NCI-H748 treated with DMSO at 0.1 percent for 48 hours (cell line): ENCODE results near the gene NALCN.

Experiments used
- DNase-seq: peaks from one replicate; lab custom pipeline; 2025; lab: John Stamatoyannopoulos, UW

Gene NALCN

DNA sequence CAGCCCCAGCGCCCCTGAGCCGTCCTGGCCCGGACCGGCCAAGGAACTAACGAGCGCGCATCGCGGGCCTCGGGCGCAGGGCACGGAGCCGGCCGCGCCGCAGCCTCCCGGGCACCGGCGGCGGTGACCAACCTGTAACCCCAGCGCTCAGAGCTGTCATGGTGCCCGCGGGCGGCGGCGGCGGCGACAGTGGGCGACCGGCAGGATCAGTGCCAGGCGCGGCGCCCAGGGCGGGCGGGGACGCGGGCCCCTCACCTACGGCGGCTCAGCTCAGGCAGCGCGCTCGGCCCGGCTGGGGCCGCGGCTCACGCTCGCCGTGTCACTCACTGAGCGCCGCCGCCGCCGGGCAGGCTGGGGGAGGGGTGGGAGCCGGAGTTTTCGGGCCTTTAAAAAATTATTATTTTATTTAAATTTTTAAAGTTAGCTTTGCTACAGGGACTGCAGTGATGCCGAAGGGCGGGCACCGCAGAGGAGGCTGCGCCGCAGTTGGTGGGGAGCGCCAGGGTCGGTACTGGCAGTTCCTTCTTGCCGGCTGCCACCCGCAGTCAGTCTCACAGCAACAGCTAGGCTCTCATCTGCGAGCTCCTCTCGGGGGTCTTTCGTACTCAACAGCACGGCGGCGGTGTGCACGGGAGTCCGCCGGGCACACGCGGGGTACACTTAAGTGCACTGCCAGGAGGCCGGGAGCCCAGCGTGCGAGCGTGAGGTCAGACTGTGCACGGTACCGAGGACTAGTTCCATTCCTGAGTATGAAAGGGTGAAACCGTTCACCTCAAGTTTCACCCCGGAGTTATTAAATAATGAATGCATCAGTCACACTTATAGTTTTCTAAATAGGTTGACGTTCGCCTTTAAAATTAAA is at the start of gene NALCN:
NALCN (minus strand) TSS at position 328 of the 862 bp plus-strand sequence. CDS start 17,382 bp downstream, outside the sequence.
- peak; percentile 54 for DNase-seq

- no peak for DNase-seq
Measured at GRCh38 chr13:101465877-101466276, 49.6 kb upstream of the NALCN start.

DNA sequence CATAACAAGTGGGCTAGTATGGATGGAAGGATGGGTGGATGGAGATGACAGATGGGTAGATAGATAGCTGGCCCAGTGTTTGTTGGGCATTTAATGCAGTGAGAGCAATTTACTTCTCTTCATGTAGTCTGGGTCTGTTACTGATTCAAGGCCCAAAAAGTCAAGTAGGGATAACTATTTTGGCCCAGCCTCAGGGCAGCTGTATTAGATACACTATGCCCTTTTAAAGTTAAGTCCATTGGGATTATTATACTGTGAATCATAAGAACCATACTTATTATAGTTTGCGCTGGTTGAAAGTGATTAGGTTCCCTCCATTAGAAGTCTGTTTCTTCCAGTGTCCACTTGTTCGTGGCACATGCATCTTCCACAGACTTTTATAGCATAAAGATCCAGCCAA is 40.9 kb upstream of the NALCN start:
- DNase-seq, result no peak

DNA sequence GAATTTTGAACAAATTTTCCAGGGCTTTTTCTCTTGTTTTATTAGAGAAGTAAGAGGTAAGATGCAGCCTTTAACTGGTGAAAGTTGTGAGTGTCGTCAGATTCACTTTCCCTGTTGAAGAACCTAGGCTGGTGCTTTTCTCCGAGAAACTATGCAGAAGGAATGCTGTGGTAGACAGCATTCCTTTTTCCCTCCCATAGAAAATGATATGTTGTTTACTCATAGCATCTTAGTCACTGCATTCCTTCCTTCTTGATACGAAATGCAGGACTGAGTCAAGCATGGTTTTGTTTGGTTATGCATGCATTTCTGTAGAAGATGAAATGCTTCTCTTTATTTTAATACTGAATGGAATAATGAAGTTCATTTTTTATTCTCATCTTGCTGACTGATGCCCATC is 39.6 kb upstream of the NALCN start:
- no peak for DNase-seq

GRCh38 chr13:101454767-101455166 is 38.5 kb upstream of the NALCN start:
- no peak for DNase-seq

DNA sequence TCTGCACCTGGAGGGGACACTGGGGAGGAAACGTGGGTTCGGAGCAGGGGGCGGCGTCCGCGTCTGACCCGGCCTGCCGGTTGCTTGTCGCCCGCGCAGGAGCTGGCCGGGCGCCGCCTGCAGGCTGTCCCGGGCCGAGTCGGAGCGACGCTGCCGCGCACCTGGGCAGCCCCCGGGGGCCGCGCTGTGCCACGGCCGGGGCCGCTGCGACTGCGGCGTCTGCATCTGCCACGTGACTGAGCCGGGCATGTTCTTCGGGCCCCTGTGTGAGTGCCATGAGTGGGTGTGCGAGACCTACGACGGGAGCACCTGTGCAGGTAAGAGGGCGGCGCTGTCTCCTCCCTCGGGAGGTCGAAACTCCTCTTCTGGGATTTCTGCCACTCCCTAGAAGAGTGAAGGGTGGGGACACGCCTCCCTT is 37.5 kb upstream of the NALCN start:
- DNase-seq, result no peak

DNA sequence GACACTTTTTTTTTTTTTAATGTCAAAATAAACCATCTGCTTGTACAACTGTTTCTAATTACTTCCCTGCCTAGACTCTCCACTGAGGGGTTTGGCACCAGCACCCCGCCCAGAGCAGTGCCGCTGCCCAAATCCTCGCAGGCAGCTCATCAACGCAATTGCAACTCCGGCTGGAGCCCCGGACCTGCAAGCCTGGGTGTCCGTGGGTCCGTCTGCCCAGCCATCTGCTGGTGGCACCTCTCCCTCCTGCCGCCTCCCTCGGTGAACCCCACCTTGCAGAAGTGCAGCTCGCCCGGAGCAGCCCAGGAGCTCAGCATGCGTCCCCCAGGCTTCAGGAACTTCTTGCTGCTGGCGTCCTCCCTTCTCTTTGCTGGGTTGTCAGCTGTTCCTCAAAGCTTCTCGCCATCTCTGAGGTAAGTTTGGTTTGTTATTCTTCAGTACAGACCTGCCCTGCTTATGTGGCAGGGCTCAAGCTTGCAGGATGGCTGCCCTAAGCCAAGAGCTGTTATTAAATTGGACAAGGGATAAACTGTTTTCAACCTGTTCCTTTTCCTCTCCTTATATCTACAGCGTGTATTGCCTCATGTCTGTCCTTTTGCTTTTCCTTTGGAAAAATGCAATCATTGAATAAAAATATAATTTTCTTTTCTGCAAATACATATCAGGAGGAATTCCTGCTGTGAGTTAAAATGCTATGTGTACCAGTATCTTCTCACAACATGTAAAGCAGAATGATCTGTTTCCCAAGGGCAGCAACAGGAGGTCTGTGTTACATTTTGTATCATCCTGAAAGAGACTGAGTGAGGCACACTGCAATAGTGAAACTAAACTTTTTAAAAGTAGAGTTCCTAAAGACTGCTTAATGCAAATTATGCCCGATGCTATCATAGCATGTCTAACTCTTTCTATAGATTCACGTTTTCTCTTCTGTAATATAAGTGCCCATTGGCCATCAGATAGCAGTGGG is 36.5 kb upstream of the NALCN start, which contains the start of gene ITGBL1:
ITGBL1 (plus strand) TSS at position 157 of the 967 bp plus-strand sequence; CDS start at position 316, 159 bp downstream.
- no peak for DNase-seq

- DNase-seq, result no peak
Measured at GRCh38 chr13:101451641-101452040, 35.3 kb upstream of the NALCN start.

DNA sequence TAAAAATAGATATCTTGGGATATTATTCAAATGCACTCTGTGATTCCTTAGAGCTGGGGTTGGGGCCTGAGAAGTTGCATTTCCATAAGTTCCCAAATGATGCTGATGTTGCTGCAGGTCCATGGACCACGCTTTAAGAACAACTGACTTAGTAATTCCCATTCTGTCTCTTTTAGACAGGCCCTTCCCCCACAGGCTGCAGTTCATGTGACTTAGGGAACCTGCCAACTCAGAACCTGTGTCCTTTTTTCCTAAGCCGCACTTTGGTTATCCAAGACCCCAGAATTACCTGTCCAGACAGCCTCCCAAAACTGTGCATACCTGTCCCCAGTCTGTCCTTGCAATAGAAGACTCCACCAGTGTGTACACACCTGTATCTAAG is 34.4 kb upstream of the NALCN start:
- no peak for DNase-seq

- DNase-seq, result no peak
Measured at GRCh38 chr13:101449790-101450748, 33.8 kb upstream of the NALCN start.

DNA sequence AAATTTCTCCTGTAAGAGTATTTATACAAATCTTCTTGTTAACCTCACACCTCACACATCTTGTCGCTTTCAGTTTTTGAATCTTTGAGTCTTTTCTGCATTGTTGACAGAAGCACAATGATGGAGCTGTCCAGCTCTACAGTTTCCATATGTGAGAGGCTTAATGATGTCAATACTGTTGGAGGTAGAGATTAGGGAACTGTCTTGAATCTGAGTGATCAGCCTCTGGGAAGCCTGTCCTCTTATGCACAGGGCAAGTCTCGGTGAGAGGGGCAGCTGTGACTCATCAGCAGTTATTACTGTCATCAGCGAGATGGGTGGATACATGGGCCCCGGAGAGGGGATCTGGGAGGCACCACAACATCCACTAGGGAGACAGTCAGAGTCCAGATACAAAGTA is 31.5 kb upstream of the NALCN start:
- no peak for DNase-seq

DNA sequence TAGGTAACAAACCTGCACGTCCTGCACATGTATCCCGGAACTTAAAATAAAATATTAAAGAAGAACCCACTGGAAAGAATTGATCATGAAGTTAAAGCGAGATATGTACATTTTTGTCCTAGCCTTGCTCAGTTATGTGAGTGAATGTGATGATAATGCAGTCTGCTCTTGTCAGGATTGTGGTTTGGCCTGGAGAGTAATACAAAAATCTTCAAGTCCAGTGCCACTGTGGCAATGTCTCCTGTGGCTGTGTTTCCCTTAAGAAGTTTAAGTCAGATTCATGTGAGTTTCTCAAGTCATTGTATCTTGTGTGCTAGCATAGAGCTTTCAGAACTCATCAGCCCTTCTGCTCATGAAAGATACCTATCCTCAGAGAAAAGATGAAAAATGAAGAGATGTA is 18.2 kb upstream of the NALCN start:
- DNase-seq, result no peak

- no peak for DNase-seq
Measured at GRCh38 chr13:101433895-101434294, 17.6 kb upstream of the NALCN start.

DNA sequence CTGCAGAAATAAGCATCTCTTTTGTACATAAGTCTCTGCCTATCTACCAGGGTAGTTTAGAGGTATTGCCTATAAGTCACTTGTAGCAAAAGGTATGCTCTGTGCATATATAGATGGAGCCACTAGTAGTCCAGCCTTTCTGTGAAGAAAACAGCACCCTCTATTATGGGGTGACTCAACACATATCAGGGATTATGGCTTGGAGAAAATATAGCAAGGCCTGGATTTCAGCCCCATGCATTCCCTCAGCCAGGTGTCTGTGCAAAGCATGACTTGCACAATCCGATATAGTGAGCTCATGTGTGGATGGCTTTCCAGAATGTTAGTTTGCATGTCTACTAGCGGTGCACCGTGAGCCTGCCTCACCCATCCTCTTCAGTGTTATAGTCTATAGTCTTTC is 13.4 kb upstream of the NALCN start:
- DNase-seq, result no peak

DNA sequence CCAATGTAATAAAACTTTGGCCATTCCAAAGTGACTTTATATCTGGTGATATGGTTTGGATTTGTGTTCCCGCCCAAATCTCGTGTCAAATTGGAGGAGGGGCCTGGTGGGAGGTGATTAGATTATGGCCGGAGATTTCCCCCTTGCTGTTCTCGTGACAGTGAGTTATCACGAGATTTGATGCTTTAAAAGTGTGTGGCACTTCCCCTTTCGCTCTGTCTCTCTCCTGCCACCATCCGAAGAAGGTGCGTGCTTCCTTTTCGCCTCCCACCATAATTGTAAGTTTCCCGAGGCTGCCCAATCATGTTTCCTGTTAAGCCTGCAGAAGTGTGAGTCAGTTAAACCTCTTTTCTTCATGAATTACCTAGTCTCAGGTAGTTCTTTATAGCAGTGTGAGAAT is 9.3 kb upstream of the NALCN start:
- DNase-seq, result no peak

DNA sequence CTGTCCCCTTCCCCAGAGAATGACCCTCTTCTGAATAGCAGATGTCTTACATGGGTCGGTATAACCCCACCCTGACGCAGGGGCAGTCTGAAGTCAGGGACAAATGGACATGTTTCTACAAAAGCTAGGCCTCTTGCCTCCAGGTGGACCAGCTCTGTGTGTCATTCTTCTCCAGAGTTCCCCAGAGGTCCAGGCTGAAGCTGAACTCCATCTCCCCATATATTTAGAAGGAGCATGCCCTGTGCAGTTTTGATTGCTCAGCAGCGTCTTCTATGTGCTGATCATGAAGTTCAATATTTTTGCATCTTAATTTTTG is 8.8 kb upstream of the NALCN start:
- no peak for DNase-seq

DNA sequence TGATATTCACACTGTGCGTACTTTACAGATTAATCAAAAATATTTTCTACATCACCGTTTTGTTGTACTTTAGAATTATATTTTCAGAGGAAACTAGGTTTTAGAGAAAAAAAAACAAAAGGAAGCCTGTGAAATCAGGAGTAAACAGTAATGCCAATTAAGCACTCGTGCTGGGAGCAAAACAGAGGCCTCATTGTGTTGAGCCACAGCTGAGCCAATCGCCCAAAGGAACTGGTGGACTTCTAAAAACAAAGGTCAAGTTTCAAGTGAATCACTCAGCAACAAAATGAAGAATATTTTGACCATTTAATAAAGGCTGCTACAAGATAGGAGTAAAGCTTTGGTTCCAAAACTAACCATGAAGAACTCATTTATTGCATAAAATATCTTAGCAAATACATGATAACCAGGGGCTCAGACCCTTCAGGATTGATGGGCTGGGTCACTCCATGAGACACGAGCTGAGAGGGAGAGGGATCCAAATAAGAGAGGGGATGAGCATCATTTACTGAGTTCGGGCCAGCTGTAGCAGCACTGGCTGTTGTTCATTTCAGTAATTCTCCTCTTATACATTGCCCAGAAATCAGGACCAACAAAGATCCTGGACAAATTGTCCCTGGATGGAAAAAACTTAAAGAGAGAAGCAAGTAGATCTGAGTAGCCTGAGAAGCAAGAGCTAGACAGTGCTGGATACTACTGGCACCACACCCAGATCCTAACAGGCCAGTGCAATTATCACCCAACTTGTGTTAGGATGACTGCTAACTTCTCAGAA is 8.3 kb upstream of the NALCN start:
- DNase-seq, result peak; percentile 37

DNA sequence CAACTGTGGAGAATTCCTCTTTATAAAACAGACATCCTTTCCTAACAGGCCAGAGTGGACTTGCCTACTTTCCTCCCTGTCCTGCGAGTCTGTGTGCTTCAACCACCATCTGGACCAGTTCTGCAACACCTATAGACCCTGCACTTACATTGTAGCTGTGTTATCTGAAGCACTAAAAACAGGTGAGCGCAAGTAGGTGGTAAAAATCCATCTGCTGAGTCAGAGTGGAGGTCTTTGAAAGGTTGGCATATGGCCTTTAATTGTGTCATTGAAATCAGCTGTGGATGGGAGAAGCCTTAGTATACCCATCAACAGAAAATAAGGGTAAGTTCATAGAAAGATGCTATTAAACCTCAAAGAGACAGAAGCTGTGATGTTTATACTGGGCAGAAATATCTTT is 7.6 kb upstream of the NALCN start:
- peak; percentile 10 for DNase-seq

DNA sequence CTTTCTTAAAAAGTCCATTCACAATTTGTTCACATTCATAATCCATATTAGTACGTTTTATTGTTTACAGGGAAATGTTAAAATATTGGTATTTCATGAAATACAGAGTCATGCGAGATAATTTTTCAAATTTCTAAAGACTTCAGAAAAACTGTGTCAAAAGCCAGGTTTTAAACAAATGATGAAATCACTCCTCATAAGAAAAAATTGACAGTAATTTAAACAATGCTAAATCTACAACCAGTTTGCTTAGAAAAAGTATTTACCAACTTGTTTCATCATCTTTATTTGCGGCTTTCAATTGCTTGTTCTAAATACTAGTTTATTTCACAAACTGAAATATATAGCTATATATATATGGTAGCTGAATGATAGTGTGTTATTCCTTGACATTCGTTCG is 1.2 kb upstream of the NALCN start:
- DNase-seq, result no peak

DNA sequence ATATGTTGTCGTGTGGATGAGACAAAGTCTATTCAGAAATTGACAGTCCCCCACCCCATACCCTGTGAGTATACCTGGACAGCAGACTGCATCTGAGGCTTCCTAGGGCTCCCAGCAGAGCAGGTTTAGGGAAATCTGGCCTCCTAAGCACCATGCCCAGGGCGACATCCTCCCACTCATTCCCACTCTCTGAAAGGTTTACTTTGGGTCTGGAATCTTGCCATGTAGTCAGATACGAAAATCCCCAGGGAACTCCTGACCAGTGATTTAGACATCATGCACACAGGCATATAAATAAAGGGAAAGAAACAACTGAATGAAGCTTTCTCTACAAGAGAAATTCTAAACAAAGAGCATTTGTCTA is 717 bp upstream of the NALCN start:
- peak; percentile 58 for DNase-seq
